ENCODE results near the gene ABCC8.

DNA sequence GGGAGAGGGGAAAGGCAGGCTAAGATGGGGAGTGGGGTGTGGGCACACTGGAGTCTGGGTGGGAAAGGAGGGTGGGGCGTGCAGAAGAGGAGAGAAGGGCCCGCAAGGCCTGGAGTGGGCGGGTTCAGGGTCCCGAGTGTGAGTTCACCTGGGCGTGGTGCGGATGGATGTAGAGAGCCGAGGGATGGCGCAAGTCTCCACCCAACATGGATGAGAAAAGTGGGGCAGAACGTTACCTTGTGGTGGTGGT is 364 bp upstream of the ABCC8 start:
- TF ChIP-seq EZH2 (IDR thresholded peaks at IDR 0.05): no peak
- TF ChIP-seq POLR2AphosphoS5 (IDR thresholded peaks at IDR 0.05; ENCODE audit: borderline replicate concordance, low read depth, low read length): no peak
- no peak for TF ChIP-seq FOXP2 (optimal IDR thresholded peaks at IDR 0.05; ENCODE audit: control extremely low read depth, extremely low read length, insufficient read depth)

All from SK-N-MC (cell line).